Peyer's patch (tissue), 4 donors: ENCODE results near the gene WDR75.

Source experiments
- POLR2A ChIP-seq, 2 donors: fragments of 450-650 bp; IDR thresholded peaks; one replicate each; pipeline ENCODE4 v1.5.1; 2017; ENCODE audit warnings: antibody characterized with exemption in 2 of 2, mild to moderate bottlenecking in 2 of 2, moderate library complexity in 2 of 2
- TF ChIP-seq, protein P1 (sequence below), 6 experiments: fragments of 450-650 bp in 4 of 6; fragments of 200-600 bp in 2 of 6; sonication (generic) in 1 of 6; IDR thresholded peaks; one replicate each; pipeline ENCODE4 v1.5.1; 2017 to 2019; ENCODE audit warnings: antibody characterized with exemption in 6 of 6, mild to moderate bottlenecking in 3 of 6, moderate library complexity in 1 of 6

DNA sequence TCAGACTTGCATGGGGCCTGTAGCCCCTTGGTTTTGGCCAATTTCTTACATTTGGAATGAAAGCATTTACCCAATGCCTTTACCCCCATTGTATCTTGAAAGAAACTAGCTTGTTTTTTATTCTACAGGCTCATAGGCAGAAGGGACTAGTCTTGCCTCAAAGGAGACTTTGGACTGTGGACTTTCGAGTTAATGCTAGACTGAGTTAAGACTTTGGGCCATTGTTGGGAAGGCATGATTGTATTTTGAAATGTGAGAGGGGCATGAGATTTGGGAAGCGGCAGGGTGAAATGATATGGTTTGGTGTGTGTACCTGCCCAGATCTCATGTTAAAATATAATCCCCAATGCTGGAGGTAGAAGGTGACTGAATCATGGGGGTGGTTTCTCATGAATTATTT is 13.4 kb upstream of the WDR75 start:
- TF ChIP-seq, protein P1, sequence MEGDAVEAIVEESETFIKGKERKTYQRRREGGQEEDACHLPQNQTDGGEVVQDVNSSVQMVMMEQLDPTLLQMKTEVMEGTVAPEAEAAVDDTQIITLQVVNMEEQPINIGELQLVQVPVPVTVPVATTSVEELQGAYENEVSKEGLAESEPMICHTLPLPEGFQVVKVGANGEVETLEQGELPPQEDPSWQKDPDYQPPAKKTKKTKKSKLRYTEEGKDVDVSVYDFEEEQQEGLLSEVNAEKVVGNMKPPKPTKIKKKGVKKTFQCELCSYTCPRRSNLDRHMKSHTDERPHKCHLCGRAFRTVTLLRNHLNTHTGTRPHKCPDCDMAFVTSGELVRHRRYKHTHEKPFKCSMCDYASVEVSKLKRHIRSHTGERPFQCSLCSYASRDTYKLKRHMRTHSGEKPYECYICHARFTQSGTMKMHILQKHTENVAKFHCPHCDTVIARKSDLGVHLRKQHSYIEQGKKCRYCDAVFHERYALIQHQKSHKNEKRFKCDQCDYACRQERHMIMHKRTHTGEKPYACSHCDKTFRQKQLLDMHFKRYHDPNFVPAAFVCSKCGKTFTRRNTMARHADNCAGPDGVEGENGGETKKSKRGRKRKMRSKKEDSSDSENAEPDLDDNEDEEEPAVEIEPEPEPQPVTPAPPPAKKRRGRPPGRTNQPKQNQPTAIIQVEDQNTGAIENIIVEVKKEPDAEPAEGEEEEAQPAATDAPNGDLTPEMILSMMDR (IDR thresholded peaks at IDR 0.05) = no peak
- TF ChIP-seq POLR2A (IDR thresholded peaks at IDR 0.05) = no peak
